NT2/D1 (cell line): Measurements from ENCODE around the gene SPOCD1.

Experiments used
- DNase-seq: peaks from one replicate; pipeline ENCODE4 v3.0.0-alpha.2; 2011; ENCODE audit warnings: low read depth, low spot score
- H3K27me3 ChIP-seq: 2 replicates; pipeline ENCODE4 v1.6.0; 2011; ENCODE audit warnings: mild to moderate bottlenecking; ENCODE audit not compliant: insufficient read length, insufficient read depth
- H3K36me3 ChIP-seq: 2 replicates; pipeline ENCODE4 v1.6.1; 2011; ENCODE audit warnings: mild to moderate bottlenecking, low read length, mixed read lengths; ENCODE audit not compliant: insufficient read depth, insufficient read length
- H3K4me1 ChIP-seq: 2 replicates; pipeline ENCODE4 v1.5.1; 2011; ENCODE audit not compliant: insufficient read depth, insufficient read length
- H3K4me3 ChIP-seq: 2 replicates; pipeline ENCODE4 v1.5.1; 2011; ENCODE audit warnings: low read depth; ENCODE audit not compliant: insufficient read length
- H3K9ac ChIP-seq: 2 replicates; pipeline ENCODE4 v1.6.0; 2011; ENCODE audit warnings: low read depth; ENCODE audit not compliant: insufficient read length
- H3K9me3 ChIP-seq: 2 replicates; pipeline ENCODE4 v1.5.1; 2011; ENCODE audit warnings: mild to moderate bottlenecking, low read length; ENCODE audit not compliant: insufficient read depth
- SUZ12 ChIP-seq: IDR thresholded peaks from 2 replicates; pipeline ENCODE4 v1.6.1; 2011; ENCODE audit not compliant: insufficient read length, insufficient read depth; ENCODE audit errors: extremely low read depth
- YY1 ChIP-seq: IDR thresholded peaks from 2 replicates; pipeline ENCODE4 v1.6.1; 2011; ENCODE audit not compliant: insufficient read length, insufficient read depth
- ZNF274 ChIP-seq: IDR thresholded peaks from 2 replicates; pipeline ENCODE4 v1.6.1; 2011; ENCODE audit warnings: mild to moderate bottlenecking, low read depth, low read length

Gene SPOCD1

DNA sequence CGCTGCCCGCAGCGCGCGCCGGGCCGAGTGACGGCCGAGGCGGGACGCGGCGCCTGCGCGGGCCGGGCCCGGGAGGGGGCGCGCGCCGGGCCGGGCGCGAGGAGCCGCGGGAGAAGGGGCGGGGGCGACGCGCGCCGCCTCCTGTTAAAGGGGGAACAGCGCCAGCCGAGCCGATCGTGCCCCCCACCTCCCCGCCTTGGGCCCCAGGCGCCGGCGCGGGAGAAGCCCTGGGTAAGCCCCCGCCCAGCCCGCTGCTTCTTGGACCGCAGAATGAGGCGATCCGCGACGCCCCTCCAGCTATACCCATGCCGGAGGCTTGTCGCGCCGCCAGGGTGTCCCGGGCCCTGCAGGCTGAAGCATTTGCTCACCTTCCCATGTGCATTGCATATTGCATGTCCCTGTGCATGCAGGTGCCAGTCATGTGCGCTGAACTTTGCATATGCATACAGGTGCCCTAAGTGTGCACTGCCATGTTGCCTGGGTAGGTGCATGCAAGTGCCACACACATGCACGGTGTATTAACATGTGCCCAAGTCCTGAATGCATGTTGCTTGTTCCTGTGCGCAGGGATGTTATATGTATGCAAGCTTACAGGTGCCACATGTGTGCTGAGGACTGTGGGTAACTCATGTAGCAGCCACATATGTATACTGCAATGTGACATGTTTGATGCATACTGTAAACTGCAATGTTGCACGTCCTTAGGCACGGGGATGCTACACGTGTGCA, 51.3 kb downstream of the SPOCD1 start, which contains the start of gene ADGRB2:
ADGRB2 (minus strand) TSS at position 29 of the 729 bp plus-strand sequence. CDS start 7,119 bp downstream, outside the sequence.
- H3K4me1 ChIP-seq, result peaks cover 64% of the 10 kb centered on the region
- no peak for TF ChIP-seq SUZ12
- no peak for TF ChIP-seq YY1
- no peak for TF ChIP-seq ZNF274
- H3K27me3 ChIP-seq, result peaks cover 23% of the 10 kb centered on the region
- no peaks in the 10 kb centered on the region for H3K9me3 ChIP-seq
- H3K4me3 ChIP-seq, result peak within 1 kb of the TSS; percentile 50
- DNase-seq, result no peak
- peak within 1 kb of the TSS; percentile 76 for H3K9ac ChIP-seq
- no peaks in the 10 kb centered on the region for H3K36me3 ChIP-seq

DNA sequence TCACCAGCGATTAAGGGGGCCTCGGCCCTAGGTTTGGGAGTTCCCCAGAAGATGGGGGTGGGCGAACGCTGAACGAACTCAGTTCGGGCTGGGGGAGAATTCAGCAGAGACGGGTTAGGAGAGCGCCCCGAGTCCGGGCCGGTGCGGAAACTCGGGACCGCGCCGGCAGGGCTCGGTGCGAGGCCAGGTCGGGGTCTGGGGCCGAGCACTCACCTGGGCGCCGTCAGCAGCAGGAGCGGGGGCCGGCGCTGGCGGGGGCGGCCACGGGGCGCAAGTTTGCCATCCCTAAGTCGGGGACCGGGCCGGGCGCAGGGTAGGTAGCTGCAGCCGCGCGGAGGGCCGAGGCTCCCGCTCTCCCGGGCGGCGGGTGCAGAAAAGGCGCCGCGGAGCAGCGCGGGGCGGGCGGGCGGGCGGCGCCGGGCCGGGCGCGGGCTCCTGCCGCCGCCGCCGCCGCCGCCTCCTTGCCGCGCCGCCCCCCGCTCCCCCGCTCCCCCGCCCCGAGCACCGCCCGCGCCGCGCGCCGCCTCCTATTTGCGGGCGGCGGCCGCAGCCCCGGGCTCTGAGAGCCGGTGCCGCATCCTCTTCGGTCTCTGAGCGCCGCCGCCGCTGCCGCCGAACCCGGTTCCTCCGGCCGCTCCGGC, 52.0 kb downstream of the SPOCD1 start:
- H3K4me1 ChIP-seq, result peaks cover 63% of the 10 kb centered on the region
- no peak for DNase-seq
- no peaks in the 10 kb centered on the region for H3K9me3 ChIP-seq
- H3K9ac ChIP-seq, result peak overlapping the region; percentile 76
- TF ChIP-seq ZNF274 (no peak), SUZ12 (no peak), YY1 (no peak)
- H3K4me3 ChIP-seq, result peak overlapping the region; percentile 50
- H3K27me3 ChIP-seq, result peaks cover 23% of the 10 kb centered on the region
- H3K36me3 ChIP-seq, result no peaks in the 10 kb centered on the region

DNA sequence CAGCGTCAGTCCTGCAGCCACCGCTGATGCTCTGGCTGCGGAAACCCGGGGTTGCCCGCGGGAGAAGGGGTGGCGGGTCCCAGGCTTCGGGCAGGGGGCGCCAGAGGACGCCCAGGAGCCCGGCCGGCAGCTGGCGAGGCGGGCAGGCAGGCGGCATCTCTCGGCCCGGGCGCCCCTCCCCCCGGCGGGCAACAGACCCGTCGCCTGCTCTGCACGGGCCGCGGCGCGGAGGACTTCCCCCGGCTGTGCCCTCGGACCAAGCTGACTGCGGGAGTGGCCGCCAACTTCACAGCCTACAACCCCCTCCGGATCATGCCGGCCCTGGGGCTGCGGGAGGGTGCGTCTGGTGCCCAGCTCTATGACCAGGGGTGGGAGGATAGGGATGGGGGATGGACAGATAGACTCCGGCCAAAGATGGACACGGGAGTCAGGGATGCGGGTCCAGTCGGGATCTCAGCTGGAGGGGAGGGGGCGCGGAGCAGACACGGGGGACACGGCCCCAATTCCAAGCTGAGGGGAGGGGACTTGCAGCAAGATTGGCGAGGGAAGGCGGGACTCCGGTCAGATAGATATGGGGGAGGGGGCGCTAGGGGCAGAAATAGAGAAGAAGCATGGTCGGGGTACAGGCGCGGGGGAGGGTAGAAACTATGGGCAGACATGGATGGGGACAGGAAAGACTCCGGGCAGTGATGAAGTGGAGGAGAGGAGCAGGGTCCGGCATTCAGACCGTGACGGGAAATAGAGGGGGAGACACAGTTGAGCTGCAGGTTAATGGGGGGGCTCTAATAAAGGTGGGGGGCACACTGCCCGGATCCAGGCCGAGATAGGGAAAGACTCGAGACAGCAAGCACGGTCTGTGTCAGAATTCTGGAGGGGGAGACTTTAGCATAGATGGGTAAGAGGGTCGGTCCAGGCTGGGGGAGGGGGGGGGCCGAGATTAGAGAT, 52.8 kb downstream of the SPOCD1 start:
- peak overlapping the region; percentile 76 for H3K9ac ChIP-seq
- peak; percentile 74 for DNase-seq

DNA sequence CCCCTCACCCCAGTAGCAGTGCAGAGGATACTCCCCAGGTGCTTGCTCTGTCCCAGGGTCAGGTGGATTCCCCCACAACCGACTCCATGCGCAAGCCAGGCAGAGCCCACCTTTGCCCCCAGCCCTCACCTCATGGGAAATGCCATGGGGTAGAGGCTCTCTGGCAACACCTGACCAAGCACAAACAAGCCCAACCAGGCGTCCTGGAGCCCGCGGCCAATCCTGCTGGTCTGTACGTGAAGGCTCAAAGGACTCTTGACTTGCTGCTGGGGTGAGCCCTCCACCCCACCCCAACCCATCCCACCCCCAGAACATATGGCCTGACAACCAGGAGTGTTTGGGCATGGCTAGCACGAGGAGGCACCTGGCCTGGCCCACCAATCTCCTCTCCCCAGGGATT, 53.5 kb downstream of the SPOCD1 start:
- TF ChIP-seq YY1 (no peak), ZNF274 (no peak), SUZ12 (no peak)
- Histone ChIP-seq H3K27me3 (peaks cover 23% of the 10 kb centered on the region), H3K9ac (peak overlapping the region; percentile 56), H3K36me3 (peaks cover under 1% of the 10 kb centered on the region), H3K9me3 (no peaks in the 10 kb centered on the region), H3K4me3 (peak overlapping the region; percentile 6), H3K4me1 (peaks cover 59% of the 10 kb centered on the region)
- DNase-seq, result no peak

More for the DNA sequence above, 52.8 kb downstream of the SPOCD1 start:
- Histone ChIP-seq H3K27me3 (peaks cover 23% of the 10 kb centered on the region), H3K4me3 (peak overlapping the region; percentile 50), H3K36me3 (no peaks in the 10 kb centered on the region), H3K9me3 (no peaks in the 10 kb centered on the region), H3K4me1 (peaks cover 59% of the 10 kb centered on the region)
- TF ChIP-seq ZNF274 (no peak), YY1 (no peak), SUZ12 (no peak)

DNA sequence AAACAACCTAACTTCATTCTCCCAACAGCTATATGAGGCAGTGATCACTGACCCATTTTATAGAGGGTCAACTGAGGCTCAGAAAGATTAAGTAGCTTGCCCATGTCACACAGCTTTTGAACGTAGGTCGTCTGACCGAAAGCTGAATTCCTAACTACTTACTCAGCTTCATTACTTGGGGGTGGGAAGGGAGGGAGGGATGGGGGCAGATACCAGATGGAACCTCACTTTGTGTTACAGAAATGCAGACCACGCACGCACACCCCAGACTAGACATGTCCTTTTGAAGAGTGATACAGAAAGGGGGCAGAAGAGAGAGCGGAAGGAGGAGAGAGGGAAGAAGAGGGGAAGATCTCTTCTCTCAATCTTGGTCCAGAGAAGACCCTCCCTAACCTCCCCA, 53.9 kb downstream of the SPOCD1 start:
- H3K4me3 ChIP-seq, result peak overlapping the region; percentile 6
- H3K4me1 ChIP-seq, result peaks cover 59% of the 10 kb centered on the region
- peak overlapping the region; percentile 78 for H3K9ac ChIP-seq

DNA sequence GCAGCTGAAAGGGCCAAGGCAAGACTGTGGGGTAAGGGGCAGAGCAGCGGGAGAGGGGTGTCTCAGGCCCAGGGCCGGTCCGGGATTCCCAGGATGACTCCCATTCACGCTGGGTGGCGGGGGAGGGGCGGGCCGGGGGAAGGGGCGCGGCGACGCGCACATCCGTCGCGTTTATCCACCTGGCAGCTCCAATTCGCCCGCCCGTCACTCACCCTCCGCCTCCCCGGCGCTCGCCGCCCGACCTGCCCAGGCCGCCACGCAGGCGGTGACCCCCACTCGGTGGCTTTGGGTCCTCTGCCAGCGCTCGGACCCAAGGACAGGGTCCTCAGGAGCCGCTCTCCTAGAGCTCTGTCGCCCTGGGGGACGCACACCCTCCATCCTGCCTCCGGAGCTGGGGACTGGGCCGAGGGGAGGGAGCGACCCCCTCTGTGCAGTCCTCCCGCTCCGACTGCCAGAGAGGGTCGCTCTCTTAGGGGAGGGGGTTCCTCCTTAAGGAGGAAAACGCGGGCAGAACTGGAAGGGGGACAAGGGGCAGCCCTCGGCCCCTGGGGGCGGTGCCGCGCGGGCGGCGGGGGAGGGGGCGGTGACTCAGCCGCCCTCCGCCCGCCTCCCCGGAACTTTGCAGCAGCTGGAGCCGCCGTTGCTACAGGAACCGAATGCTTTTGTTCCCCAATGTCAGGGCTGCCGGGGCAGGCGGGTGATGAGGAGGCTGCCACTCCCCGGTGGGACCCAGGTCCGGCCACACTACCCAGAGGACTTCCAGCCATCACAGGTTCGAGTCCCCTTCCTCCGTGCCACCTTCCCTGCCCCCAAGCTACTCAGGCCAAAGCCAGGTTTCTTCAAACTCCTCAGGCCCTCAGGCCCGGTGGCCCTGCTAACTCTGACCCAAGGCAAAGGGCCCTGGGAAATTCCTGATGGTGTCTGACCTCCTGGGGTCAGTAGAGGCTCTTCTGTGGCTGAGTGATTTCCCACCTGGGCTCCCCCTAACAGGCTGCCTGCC, 55.1 kb downstream of the SPOCD1 start:
- no peaks in the 10 kb centered on the region for H3K9me3 ChIP-seq
- peak; percentile 66 for DNase-seq
- peak overlapping the region; percentile 59 for H3K4me3 ChIP-seq
- peaks cover 16% of the 10 kb centered on the region for H3K36me3 ChIP-seq
- H3K4me1 ChIP-seq, result peaks cover 58% of the 10 kb centered on the region
- TF ChIP-seq YY1, result no peak
- no peak for TF ChIP-seq ZNF274
- no peak for TF ChIP-seq SUZ12
- peaks cover 23% of the 10 kb centered on the region for H3K27me3 ChIP-seq
- peak overlapping the region; percentile 84 for H3K9ac ChIP-seq

More for the DNA sequence above, 53.9 kb downstream of the SPOCD1 start:
- DNase-seq, result no peak
- TF ChIP-seq ZNF274, result no peak
- no peaks in the 10 kb centered on the region for H3K9me3 ChIP-seq
- H3K36me3 ChIP-seq, result peaks cover 5% of the 10 kb centered on the region
- peaks cover 23% of the 10 kb centered on the region for H3K27me3 ChIP-seq
